ENCODE data around the gene SOCS3. TPM values are rescaled to one million over a fixed set of nuclear protein-coding genes. Genes with fewer than 3 reads are reported as not detected.
A peak's percentile ranks its signal among the peaks of the same experiment; 100 is the strongest.

Gene SOCS3
- total RNA-seq, 3 donors from 2014 or later (not counting 1 experiment from before 2014, with no cell fraction given): 39.0 to 47.9 (median 43.6) TPM

DNA sequence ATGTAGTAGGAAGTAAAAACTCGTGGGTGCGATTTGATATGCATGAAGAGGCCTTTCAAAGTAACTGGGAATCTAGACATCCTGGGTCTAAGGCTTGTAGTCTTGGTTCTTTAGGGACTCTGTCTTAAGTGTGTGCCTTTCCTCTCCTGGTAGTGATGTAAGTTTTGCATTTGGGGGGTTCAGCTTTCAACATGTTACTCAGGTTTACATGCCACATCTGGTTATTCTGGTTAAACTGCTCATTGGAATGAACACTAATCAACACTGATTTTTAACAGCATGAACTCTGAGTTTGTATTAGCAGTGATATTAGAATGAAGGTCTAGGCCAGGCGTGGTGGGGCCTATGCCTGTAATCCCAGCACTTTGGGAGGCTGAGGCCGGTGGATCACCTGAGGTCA lies 33.7 kb upstream of the SOCS3 start:
- H3K9me3 Mint-ChIP-seq: no peaks in the 10 kb centered on the region
- Histone ChIP-seq H3K9me3 (ENCODE audit: control insufficient read depth, insufficient read depth, low read length) (no peaks in the 10 kb centered on the region), H3K36me3 (ENCODE audit: control insufficient read depth, insufficient read depth, low read length) (peaks cover 27% of the 10 kb centered on the region), H3K4me3 (ENCODE audit: low read length) (no peak overlapping the region), H3K27ac (ENCODE audit: low read length) (no peak overlapping the region), H3K4me1 (ENCODE audit: control insufficient read depth, insufficient read depth, low read length) (peaks cover 27% of the 10 kb centered on the region), H3K27me3 (ENCODE audit: control insufficient read depth, insufficient read depth, low read length) (no peaks in the 10 kb centered on the region)
- intact Hi-C loops (cut with micrococcal nuclease): no loop called here
- TF ChIP-seq, protein P1, sequence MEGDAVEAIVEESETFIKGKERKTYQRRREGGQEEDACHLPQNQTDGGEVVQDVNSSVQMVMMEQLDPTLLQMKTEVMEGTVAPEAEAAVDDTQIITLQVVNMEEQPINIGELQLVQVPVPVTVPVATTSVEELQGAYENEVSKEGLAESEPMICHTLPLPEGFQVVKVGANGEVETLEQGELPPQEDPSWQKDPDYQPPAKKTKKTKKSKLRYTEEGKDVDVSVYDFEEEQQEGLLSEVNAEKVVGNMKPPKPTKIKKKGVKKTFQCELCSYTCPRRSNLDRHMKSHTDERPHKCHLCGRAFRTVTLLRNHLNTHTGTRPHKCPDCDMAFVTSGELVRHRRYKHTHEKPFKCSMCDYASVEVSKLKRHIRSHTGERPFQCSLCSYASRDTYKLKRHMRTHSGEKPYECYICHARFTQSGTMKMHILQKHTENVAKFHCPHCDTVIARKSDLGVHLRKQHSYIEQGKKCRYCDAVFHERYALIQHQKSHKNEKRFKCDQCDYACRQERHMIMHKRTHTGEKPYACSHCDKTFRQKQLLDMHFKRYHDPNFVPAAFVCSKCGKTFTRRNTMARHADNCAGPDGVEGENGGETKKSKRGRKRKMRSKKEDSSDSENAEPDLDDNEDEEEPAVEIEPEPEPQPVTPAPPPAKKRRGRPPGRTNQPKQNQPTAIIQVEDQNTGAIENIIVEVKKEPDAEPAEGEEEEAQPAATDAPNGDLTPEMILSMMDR (IDR thresholded peaks at IDR 0.05): no peak
- H3K36me3 Mint-ChIP-seq: no peaks in the 10 kb centered on the region
- no peak for DNase-seq
- ATAC-seq: no peak
- WGBS (ENCODE audit: insufficient coverage): 90% methylated on average over 4 of the region's 4 CpGs
- H3K27ac Mint-ChIP-seq: no peak overlapping the region
- peaks cover 12 to 35% of the 10 kb centered on the region in 2 donors for H3K4me1 Mint-ChIP-seq
- no peak overlapping the region for H3K4me3 Mint-ChIP-seq
- H3K27me3 Mint-ChIP-seq (ENCODE audit: low read depth in 2 of 2): no peaks in the 10 kb centered on the region

DNA sequence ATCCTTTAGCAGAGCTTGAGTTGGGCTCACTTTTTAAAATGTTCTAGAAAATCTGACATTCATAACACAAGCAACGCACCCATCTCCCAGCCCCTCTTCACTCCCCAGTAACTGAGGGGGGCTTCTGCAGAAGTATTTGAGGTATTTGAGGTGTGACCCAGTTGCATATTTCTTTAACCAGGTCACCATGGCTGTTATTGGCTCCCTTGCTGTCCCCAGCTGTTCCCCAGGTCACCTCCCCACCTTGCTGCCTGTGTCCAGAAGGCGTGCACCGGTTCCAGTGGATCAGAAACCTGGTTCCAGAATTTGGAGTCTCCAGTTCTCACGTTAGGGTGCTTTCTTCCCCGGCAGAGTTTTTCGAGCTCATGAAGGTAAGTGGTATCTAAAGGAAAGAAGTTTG lies 32.4 kb upstream of the SOCS3 start:
- TF ChIP-seq, protein P1 (IDR thresholded peaks at IDR 0.05): no peak
- H3K4me1 Mint-ChIP-seq: peaks cover 14 to 44% of the 10 kb centered on the region in 2 donors
- H3K4me3 Mint-ChIP-seq: no peak overlapping the region
- intact Hi-C loops (cut with micrococcal nuclease): no loop called here
- H3K9me3 Mint-ChIP-seq: no peaks in the 10 kb centered on the region
- H3K4me1 ChIP-seq (ENCODE audit: control insufficient read depth, insufficient read depth, low read length): peaks cover 38% of the 10 kb centered on the region
- H3K27ac Mint-ChIP-seq: no peak overlapping the region
- H3K27ac ChIP-seq (ENCODE audit: low read length): no peak overlapping the region
- H3K36me3 ChIP-seq (ENCODE audit: control insufficient read depth, insufficient read depth, low read length): peaks cover 17% of the 10 kb centered on the region
- no peaks in the 10 kb centered on the region for H3K27me3 Mint-ChIP-seq (ENCODE audit: low read depth in 2 of 2)
- H3K4me3 ChIP-seq (ENCODE audit: low read length): no peak overlapping the region
- no peaks in the 10 kb centered on the region for H3K27me3 ChIP-seq (ENCODE audit: control insufficient read depth, insufficient read depth, low read length)
- no peaks in the 10 kb centered on the region for H3K36me3 Mint-ChIP-seq
- 95% methylated on average over 5 of the region's 6 CpGs for WGBS (ENCODE audit: insufficient coverage)
- ATAC-seq (no peak), DNase-seq (no peak)
- H3K9me3 ChIP-seq (ENCODE audit: control insufficient read depth, insufficient read depth, low read length): no peaks in the 10 kb centered on the region

DNA sequence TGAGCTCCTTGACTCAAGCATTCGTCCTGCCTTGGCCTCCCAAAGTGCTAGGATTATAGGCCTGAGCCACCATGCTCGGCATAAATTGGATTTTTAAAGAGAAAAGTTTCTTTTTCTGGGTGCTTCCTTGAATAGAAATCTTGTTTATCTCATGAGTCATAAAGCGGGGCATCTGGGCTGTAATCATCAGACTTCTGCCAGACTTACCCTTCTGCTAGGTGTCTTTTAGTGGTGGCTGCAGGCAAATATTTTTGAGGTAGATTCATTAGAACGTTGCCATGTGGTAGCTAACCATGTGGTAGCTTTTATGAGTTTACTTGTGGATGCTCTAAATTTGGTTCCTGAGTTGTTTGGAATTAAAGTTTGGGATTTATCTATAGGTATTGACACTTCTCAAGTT lies 32.0 kb upstream of the SOCS3 start:
- Mint-ChIP-seq H3K4me1 (peaks cover 16 to 46% of the 10 kb centered on the region in 2 donors), H3K27ac (no peak overlapping the region), H3K9me3 (peaks cover 0 to under 1% of the 10 kb centered on the region in 2 donors), H3K27me3 (ENCODE audit: low read depth in 2 of 2) (no peaks in the 10 kb centered on the region), H3K4me3 (no peak overlapping the region), H3K36me3 (no peaks in the 10 kb centered on the region)
- no peaks in the 10 kb centered on the region for H3K9me3 ChIP-seq (ENCODE audit: control insufficient read depth, insufficient read depth, low read length)
- intact Hi-C loops (cut with micrococcal nuclease): no loop called here
- DNase-seq (no peak), ATAC-seq (no peak)
- WGBS (ENCODE audit: insufficient coverage): 89% methylated on average over 4 of the region's 4 CpGs
- no peak overlapping the region for H3K4me3 ChIP-seq (ENCODE audit: low read length)
- H3K4me1 ChIP-seq (ENCODE audit: control insufficient read depth, insufficient read depth, low read length): peaks cover 42% of the 10 kb centered on the region
- peaks cover 13% of the 10 kb centered on the region for H3K36me3 ChIP-seq (ENCODE audit: control insufficient read depth, insufficient read depth, low read length)
- no peaks in the 10 kb centered on the region for H3K27me3 ChIP-seq (ENCODE audit: control insufficient read depth, insufficient read depth, low read length)
- TF ChIP-seq, protein P1 (IDR thresholded peaks at IDR 0.05): no peak
- no peak overlapping the region for H3K27ac ChIP-seq (ENCODE audit: low read length)

DNA sequence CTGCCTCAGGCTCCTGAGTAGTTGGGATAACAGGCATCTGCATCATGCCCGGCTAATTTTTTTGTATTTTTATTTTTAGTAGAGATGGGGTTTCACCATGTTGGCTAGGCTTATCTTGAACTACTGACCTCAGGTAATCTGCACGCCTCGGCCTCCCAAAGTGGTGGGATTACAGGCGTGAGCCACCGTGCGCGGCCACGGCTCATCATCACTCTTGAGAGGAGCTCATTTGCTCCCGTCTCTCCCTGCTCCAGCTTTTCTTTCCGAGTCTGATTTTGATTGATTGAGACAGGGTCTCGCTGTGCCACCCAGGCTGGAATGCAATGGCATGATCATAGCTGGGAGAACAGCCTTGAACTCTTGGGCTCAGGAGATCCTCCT lies 31.2 kb upstream of the SOCS3 start:
- intact Hi-C loops (cut with micrococcal nuclease): no loop called here
- TF ChIP-seq, protein P1 (IDR thresholded peaks at IDR 0.05): no peak
- Mint-ChIP-seq H3K27me3 (ENCODE audit: low read depth in 2 of 2) (no peaks in the 10 kb centered on the region), H3K9me3 (peaks cover 0 to 3% of the 10 kb centered on the region in 2 donors), H3K4me3 (no peak overlapping the region), H3K4me1 (peaks cover 24 to 50% of the 10 kb centered on the region in 2 donors), H3K36me3 (no peaks in the 10 kb centered on the region), H3K27ac (peak overlapping the region in 1 of 2 donors; percentile 65)
- Histone ChIP-seq H3K4me1 (ENCODE audit: control insufficient read depth, insufficient read depth, low read length) (peaks cover 50% of the 10 kb centered on the region), H3K27me3 (ENCODE audit: control insufficient read depth, insufficient read depth, low read length) (no peaks in the 10 kb centered on the region), H3K27ac (ENCODE audit: low read length) (no peak overlapping the region), H3K4me3 (ENCODE audit: low read length) (no peak overlapping the region), H3K9me3 (ENCODE audit: control insufficient read depth, insufficient read depth, low read length) (no peaks in the 10 kb centered on the region), H3K36me3 (ENCODE audit: control insufficient read depth, insufficient read depth, low read length) (peaks cover 9% of the 10 kb centered on the region)
- DNase-seq (no peak), ATAC-seq (no peak)
- WGBS (ENCODE audit: insufficient coverage): 97% methylated on average over 11 of the region's 11 CpGs

Measured in natural killer cell (primary cell).